HS-27A (cell line): Measurements from ENCODE around the gene SPAG7.

ENCODE experiments used
- DNase-seq: peaks from one replicate; pipeline ENCODE4 v3.0.0-alpha.2; 2012; ENCODE audit warnings: low read depth, missing footprints

The SPAG7 gene, protein sequence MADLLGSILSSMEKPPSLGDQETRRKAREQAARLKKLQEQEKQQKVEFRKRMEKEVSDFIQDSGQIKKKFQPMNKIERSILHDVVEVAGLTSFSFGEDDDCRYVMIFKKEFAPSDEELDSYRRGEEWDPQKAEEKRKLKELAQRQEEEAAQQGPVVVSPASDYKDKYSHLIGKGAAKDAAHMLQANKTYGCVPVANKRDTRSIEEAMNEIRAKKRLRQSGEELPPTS

DNA sequence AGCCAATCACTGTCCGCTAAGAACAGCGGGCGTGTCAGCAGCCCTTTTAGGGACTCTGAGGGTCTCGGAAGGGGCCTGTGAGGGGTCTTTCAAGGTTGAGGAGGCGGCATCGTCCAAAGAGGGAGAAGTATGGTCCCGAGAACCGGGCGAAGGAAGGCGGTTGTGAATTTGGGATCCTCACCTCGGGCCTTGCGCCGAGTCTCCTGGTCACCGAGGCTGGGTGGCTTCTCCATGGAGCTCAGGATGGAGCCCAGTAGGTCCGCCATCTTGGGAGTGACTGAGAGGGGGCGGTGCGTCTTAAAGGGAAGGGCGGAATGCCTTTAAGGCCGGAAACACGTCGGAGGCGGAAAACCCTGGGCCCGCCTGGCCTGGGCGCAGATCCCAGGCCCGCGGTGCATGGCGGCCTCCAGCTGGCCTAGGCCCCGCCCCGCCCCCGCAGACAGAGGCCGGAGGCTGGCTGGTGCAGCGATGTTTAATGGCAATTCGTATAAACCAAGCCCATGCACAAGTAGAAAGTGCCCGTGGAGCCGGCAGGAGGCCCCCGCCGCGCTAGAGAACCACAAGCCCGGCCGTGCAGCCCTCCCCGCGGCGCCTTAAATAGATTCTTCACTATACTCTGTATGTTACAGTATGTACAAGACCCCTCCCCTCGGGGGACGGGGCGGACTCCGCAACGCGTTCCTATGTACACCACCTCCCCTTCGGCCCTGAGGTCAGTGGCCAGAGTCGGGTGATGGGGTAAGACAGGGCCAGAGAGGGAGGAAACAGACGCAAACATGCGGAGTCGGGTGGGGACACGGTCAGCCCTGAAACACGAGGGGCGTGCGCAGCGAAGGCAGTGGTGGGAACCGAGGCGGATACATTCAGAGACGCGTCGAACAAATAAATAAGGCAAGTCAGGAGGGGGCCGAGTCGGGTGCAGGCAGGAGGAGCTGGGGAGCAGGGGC lies at the start of gene SPAG7:
Gene SPAG7 (minus strand): TSS at position 279 of the 947 bp plus-strand sequence. CDS start 13 bp downstream, at position 266.
- peak; percentile 83 for DNase-seq

DNA sequence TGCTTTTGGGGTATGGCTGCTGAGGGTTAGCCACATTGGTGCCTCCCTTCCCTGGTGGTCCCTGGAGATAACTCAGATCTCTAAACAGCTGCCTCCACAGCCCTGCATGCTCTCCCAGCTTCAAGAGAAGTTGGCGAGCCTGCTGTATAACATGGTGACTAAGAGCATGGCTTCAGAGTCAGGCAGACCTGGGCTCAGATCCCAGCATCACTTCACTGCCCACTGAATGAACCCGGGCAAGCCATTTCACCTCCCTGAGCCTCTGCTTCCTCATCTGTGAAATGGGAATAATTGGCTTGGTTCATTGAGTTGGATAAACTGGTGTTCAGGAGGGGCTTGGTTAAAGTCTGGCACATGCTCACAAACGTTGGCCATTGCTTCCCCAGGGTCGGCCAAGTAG lies 46.7 kb upstream of the SPAG7 start:
- DNase-seq, result no peak

DNA sequence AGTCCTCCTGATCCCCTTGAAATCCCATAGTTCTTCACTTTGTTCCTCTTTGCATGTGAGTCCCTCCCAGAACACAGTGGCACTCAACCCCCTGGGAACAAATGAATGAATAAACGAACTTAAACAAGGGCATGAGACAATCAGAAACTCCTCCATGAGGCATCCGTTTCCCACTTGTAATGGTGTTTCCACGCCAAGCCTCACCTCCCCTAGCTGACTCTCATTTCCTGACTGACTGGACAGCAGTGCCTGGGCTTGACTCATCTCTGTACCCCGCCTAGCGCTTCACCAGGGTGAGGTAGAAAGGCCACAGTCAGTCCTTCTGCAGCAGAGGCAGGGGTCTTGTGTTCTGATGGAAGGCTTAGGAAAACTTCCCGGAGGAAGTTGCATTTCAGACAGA lies 44.3 kb upstream of the SPAG7 start:
- no peak for DNase-seq

DNA sequence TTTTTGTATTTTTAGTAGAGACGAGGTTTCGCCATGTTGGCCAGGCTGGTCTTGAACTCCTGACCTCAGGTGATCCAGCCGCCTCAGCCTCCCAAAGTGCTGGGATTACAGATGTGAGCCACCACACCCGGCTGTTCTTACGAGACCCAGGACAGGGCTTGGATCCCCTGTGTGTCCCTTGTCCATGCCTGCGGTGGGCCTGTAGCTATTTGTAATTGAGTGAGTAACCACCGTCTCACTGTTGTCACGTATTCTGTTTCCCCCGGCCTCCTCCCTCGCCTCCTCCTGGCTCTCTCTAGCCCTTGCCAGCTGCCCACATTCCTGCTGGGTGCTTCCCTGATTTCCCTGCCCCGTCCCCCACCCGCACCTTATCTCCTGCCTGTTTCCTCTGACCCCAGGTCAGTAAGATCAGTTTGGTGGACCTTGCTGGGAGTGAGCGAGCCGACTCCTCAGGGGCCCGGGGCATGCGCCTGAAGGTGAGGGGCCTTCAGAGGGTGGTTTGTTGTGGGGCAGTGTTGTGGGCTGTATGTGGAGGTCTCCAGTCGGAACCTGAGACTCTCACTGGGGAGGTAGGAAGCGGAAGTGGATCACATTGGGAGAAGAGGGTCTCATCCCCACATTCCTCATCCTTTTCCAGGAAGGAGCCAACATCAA lies 35.7 kb upstream of the SPAG7 start:
- DNase-seq, result no peak

DNA sequence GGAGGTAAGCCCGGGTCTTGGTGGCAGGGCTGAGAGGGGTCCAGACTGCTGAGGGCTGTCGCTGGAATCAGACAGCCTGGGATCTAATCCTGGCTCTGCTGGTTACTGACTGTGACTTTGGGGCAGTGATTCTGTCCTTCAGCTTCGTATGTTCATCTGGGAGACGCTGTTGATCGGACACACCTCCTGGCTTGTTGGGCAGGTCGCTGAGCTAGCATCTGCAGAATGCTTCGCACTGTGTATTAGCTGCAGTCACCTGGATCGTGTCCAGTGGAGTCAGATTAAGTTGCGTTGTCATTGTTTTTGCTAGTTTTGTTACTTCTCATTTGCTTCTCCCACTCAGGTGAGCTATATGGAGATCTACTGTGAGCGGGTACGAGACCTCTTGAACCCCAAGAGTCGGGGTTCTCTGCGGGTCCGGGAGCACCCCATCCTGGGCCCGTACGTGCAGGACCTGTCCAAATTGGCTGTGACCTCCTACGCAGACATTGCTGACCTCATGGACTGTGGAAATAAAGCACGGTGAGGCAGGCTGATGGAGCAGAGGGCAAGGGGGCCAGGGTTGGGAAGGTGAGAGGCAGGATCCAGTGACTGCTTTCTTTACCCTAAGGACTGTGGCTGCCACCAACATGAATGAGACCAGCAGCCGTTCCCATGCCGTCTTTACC lies 34.6 kb upstream of the SPAG7 start:
- no peak for DNase-seq

DNA sequence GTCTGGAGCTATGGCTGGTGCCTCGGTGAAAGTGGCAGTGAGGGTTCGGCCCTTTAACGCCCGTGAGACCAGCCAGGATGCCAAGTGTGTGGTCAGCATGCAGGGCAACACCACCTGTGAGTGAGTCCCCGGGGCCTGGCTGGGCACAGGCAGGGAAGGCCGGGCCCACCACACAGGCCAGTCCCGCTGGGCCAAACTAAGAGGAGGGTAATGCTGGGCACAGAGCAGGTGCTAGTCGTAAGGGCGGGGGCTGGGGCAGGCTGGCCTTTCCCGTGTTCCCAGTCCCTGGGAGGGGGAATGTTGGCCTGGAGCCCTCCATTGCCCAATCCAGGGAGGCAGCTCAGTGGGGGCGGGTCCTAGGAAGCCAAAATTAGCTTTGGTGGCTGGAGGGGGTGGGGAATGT lies 32.6 kb upstream of the SPAG7 start:
- no peak for DNase-seq

DNA sequence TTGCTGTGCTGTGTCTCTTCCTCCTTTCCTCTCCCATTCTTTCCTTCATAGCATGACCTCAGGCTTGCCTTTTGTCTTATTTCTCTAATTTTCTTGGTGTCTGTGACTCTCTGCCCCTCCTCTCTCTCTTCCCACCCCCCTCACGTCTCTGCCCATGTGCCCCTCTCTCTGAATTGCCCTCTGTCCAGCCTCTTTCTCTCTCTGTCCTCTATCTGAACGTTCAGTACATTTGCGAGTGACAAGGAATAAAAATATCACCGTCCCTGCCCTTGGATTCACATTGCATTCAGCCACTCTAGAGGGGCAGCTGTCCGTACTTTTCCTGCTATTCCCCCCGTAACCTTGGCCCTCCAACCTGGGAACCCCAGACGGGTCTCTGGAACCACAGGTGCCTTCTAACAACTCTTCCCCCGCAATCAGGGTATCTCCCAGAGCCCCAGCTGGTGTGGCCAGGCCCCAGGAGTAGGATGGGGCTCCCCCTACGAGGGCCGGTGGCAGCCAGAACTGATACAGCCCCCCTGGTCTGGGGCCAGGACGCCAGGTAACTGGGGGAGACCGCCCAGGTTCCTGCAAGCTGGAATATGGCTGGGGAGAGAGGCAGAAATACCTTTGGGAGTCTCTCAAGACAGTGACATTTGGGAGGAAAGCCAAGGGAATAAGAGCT lies 31.9 kb upstream of the SPAG7 start:
- no peak for DNase-seq

DNA sequence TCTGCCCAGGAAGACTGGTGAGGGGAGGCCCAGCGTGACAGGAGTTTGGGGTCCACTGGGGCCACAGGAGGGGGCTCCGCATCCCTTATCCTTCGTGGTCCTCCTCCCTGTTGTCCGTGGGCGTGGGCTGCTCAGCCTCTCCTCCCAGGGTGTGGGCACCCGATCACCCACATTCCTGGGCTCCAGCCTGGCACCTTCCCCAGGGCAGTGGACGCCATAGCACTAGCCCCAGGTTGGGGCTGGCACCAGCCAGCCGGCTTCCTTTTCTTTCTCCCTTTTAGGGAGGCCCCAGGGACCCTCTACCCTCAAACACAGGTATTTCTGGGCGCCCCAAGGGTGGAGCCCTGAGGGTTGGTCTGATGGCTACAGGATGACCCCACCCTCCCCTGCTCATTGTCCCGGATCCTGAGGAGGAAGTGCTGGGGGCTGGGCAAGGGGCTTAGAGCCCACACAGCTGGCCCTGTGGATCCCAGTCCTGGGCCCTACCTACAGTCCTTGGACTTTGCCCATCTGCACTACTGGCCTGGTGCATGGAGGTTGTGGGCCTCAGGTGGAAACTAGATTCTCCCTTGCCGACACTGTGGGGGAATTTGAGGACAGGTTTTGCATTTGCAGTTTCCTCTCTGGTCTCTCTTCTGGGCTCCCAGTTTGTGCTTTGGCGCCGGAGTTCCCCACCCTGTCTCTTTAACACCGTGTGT lies 31.3 kb upstream of the SPAG7 start:
- DNase-seq, result no peak

DNA sequence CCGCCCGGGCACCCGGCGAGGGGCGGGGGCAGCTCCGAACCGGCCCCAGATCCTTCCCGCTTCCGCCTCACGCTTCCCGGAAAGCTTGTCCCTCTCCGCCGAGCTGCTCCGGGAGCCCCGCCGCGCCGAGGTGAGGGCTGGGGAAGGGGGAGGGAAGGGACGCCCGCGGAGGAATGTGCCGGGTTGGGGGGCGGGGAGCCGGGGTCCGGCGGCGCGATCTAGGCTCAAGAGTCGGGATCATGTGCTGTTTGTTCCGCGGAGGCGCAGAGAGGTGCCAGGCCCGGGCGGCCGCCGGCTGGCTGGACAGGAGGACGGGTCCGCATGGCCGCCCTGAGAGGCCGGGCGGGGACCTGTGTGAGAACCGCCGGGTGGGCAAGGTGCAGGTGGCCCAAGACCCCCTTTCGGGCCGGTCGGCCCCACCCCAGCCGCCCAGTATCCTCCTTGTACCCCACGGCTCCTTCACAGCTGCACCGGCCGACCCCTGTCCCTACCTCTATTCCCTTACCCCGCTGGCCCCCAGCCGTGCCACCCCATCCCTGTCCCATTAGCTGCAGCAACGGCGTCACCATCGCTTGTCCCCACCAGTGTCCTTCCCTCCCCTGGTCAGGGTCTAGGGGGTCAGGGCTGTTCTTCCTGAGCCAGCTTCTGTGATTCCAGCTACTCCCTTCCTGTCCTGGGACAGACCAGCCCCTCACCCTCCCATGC lies 30.6 kb upstream of the SPAG7 start:
- DNase-seq, result no peak

DNA sequence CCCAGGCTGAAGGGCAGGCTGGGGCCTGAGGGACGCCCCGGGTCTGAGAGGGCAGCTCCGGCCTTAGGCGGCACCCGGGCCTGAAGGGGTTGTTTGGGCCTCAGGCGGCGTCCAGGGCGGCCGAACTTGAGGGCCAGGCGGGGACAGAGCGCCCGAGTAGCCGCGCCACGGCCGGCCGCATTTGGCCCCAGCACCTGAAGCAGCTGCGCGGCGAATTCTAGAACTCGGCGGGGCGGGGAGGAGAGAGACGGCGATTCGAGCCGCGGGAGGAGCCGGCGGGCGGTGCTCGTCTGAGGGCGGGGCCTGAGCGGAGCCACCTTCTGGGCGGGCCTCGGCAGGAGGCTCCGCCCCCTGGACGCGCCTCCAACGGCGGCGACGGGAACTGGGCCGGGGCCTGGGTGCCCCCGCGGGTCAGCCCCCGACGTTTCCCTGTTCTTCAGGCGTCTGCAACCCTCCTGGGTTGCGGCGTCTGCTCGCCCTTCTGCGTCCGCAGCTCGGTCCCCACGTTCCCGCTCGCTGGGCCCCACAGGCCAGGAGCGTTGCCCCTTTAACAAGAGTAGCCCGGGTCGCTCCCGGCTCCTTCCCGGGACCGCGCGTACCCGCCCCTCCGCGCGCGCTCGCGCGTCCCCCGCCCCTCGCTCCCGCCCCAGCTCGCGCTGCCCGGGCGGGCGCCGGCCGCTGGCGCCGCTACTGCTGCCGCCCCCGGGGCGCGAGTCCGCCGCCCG lies 29.8 kb upstream of the SPAG7 start, which contains the start of the genes INCA1 and KIF1C:
Gene INCA1 (minus strand): TSS at position 221 of the 725 bp plus-strand sequence. CDS start 3,085 bp downstream, outside the sequence.
Gene KIF1C (plus strand): TSS at position 649 of the 725 bp plus-strand sequence. CDS start 2,297 bp downstream, outside the sequence.
- peak; percentile 34 for DNase-seq

DNA sequence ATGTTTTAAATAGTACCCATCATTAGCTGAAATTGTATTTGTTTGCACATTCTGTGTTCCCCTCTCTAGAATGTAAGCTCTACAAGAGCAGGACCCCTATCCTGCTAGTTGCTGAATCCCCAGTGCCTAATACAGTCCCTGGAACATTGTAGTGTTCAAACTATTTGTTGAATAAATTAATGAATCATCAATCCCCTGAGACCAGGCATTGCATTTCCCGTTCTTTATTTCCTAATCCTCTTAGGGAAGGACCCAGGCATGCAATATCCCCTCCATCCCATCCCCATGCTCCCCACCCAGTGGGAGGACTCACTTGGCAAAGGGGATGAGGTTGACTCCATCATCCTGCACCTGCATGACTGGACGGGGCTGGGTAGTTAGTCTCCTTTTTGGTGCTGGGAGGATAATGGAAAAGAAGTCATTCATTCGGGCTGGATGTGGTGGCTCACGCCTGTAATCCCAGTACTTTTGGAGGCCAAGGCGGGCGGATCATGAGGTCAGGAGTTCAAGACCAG lies 26.5 kb upstream of the SPAG7 start:
- DNase-seq, result no peak

DNA sequence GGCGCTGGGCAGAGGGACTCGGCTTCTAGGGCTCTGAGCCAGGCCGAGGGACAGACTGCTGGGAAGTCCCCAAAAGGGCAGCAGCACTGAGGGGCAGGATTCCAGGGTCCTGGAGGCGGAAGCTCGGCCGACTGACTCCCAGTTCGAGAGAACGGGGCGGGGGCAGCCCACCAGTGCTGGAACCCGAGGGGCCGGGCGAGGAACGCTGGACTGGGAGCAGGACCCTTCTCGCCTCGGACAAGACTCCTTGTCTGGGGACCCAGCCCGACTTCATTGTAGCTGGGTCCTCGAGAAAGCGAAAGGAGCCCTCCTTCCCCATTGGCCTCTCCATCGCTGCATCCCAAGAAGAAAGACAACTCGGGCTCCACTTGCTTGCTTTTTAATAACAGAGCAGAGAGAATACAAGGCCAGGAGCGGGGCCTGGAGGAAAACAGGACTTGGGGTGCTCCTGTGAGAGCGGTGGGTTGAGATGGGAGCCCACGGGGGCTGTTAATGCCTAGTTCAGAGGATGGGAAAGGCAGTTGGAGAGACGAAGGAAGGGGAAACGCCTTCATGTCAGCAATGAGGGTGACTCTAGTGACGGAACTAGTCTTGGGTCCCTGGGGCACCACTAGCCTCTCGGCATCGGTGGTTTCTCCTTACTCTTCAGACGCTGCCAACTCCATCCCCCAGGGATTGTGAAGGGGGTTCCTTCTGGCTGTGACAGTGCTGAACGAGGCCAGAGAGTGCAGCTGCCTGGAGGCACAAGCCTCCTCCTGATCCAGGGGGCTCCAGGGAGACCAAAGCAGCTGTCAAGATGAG lies 20.4 kb upstream of the SPAG7 start:
- no peak for DNase-seq

DNA sequence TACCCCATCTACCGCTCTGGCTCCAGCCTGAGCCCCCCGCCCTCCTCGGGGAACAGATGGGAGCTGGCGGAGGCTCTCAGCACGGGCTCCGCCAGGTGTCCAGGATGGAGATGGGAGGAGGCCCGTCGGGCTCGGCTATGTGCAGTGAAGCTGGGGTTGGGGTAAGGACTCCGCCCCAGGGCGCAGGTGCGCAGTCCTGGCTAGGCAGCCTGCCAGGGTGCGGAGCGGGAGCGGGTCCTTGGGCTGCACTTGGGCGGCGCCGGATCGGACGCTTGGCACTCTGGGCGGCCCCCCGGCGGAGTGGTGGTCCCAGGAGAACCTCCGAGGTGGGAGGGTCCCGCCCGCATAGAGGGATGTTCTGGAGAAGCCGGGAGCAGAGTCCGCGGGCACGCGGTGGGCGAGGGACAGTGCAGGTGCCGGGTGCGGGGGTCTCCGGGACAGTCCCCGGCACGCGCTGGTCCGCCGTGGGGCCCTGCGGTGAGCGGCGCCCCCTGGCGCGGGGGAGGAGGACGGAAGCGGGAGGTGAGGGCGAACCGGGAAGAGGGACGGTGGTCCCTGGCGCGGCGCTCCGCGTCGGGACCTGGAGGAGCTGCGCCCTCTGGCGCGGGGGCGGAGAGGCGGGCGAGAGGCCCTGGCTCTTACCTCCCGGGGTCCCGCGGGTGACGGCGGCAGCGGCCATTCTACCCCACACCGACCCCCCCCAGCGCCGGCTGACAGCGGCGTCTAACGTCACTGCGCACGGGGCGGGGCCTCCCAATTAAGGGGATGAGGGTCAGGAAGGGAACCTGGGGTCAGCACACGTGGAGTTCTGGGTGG lies 19.5 kb upstream of the SPAG7 start, which contains the start of gene CAMTA2:
Gene CAMTA2 (minus strand): TSS at position 725 of the 816 bp plus-strand sequence. CDS start 1,453 bp downstream, outside the sequence.
- DNase-seq, result no peak

DNA sequence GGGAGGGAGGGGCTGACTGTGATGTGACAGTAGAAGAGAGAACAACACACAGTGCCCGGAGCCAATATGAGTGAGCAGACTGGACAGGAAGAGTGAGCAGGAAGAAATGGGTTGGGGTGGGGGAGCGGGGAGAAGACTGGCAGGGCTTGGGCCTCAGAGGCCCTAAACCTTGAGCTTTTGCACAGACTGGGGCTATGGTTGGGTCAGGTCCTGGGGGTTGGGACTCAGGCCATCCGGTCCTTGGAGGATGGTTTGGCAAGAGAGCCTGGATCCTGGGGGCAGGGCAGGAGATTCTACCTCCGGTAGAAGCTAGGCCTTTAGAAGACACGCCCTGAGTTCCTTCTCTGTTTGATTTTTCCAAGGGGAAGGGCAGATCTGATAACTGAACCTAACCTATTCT lies 18.8 kb upstream of the SPAG7 start:
- DNase-seq, result no peak

DNA sequence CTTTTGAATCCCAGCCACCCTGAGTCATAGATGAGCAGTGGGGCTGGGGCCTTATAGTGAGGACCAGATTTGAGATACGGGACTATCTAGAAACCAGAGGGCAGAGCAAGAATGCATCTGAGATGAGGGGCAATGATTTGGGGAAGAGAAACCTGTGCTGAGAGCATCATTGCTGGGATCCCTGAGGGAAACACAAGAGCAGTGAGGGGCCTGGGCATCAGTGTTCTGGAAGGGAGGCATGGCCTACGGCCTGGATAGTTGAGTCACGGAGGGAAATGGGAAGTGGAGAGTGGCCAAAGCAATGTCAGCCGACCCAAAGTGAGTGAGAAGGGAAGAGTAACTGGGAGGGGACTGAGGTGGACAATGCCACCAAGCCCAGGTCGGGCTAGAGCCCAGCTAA lies 14.7 kb upstream of the SPAG7 start:
- DNase-seq, result no peak

DNA sequence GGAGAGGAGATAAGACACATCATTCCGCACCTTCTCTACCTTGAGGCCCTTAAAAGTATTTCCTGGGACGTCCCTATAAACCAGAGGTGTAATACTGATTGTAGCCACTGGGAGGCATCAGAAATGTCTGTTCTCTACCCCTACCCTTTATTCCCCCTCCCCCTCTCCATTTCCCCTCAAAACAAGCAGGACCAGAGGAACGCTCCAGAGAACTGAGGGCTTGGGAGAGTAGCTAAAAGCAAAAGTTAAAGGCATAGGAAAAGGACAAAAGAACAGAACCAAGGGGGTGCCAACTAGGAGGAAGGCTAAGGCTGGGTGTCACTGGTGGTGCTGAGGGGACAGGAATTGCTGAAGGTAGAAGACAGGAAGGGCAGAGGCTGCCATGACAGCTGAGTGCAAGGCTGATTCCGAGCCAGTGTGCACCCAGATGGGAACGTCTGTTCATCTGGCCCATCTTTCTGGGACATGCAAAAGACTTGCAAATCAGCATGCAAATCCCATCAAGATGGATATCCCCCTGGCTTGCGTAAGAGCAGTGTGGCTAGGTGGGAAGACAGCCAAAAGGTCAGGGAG lies 13.1 kb upstream of the SPAG7 start:
- no peak for DNase-seq

DNA sequence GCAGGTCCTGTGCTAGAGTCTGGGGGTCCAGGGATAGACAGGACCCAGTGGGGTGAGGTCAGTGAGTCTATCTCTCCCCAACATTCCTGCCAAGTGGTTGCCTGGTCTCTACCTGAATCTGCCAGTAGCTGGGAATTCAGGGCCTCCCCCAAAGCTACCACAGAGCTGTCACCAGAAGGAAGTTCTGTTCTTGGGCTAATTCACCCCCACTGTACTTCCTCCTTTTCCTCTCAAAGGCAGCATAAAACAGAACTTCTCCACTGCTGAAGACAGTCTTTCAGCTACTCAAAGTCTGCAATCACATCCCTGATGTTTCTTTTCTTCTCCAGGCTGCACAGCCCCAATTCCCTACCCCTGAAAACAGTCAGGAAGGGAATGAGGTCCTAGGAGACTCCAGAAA lies 11.1 kb upstream of the SPAG7 start:
- no peak for DNase-seq
